ENCODE measurements around the gene RIC1.
"Not testable (repeated sequence)": the region's sequence is repeated elsewhere in the genome, so short reads cannot be mapped to it uniquely, and the experiment has no call there.

DNA sequence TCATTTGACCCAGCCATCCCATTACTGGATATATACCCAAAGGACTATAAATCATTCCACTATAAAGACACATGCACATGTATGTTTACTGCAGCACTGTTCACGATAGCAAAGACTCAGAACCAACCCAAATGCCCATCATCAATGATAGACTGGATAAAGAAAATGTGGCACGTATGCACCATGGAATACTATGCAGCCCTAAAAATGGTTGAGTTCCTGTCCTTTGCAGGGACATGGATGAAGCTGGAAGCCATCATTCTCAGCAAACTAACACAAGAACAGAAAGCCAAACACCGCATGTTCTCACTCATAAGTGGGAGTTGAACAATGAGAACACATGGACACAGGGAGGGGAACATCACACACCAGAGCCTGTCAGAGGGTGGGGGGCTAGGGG lies 154.5 kb downstream of the RIC1 start:
- TF ChIP-seq, protein P1, sequence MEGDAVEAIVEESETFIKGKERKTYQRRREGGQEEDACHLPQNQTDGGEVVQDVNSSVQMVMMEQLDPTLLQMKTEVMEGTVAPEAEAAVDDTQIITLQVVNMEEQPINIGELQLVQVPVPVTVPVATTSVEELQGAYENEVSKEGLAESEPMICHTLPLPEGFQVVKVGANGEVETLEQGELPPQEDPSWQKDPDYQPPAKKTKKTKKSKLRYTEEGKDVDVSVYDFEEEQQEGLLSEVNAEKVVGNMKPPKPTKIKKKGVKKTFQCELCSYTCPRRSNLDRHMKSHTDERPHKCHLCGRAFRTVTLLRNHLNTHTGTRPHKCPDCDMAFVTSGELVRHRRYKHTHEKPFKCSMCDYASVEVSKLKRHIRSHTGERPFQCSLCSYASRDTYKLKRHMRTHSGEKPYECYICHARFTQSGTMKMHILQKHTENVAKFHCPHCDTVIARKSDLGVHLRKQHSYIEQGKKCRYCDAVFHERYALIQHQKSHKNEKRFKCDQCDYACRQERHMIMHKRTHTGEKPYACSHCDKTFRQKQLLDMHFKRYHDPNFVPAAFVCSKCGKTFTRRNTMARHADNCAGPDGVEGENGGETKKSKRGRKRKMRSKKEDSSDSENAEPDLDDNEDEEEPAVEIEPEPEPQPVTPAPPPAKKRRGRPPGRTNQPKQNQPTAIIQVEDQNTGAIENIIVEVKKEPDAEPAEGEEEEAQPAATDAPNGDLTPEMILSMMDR (conservative IDR thresholded peaks at IDR 0.05 in 1 of 2, IDR thresholded peaks at IDR 0.05 in 1 of 2; ENCODE audit: low read depth in 1 of 2, low read length in 2 of 2): not testable (repeated sequence)
- TF ChIP-seq EZH2 (IDR thresholded peaks at IDR 0.05; ENCODE audit: low read length, missing control alignments): not testable (repeated sequence)
